HEK293T (cell line): ENCODE data around the gene GABBR2.

Experiments used
- CTCF ChIA-PET: fragments of 350-600 bp; formaldehyde crosslinking; extraction: SDS; loops from one replicate; lab custom pipeline; 2021; ENCODE audit warnings: antibody characterized with exemption, inconsistent platforms; lab: Yijun Ruan, JAX
- POLR2A ChIA-PET: fragments of 350-600 bp; formaldehyde crosslinking; extraction: SDS; loops from one replicate; lab custom pipeline; 2020; ENCODE audit warnings: antibody characterized with exemption, inconsistent platforms; lab: Yijun Ruan, JAX
- DNase-seq: peaks from one replicate; pipeline ENCODE4 v3.0.0; 2012; ENCODE audit warnings: mixed read lengths; ENCODE audit errors: extremely low spot score
- ARNT ChIP-seq: fragments of 450-650 bp; IDR thresholded peaks from 2 replicates; pipeline ENCODE4 v1.6.1; 2017; ENCODE audit warnings: mild to moderate bottlenecking
- BHLHE40 ChIP-seq: fragments of 450-650 bp; IDR thresholded peaks from 2 replicates; pipeline ENCODE4 v1.6.1; 2016; ENCODE audit warnings: mild to moderate bottlenecking, moderate library complexity, borderline replicate concordance
- CTBP1 ChIP-seq: fragments of 450-650 bp; IDR thresholded peaks from 2 replicates; pipeline ENCODE4 v1.6.1; 2016; ENCODE audit warnings: borderline replicate concordance
- ELF4 ChIP-seq: fragments of 450-650 bp; IDR thresholded peaks from 2 replicates; pipeline ENCODE4 v1.6.1; 2017; ENCODE audit warnings: antibody characterized with exemption
- FOXA1 ChIP-seq: fragments of 450-650 bp; IDR thresholded peaks from 2 replicates; pipeline ENCODE4 v1.6.1; 2016; ENCODE audit warnings: mild to moderate bottlenecking
- FOXK2 ChIP-seq: fragments of 450-650 bp; IDR thresholded peaks from 2 replicates; pipeline ENCODE4 v1.6.1; 2016; ENCODE audit warnings: mild to moderate bottlenecking
- FOXM1 ChIP-seq: fragments of 450-650 bp; IDR thresholded peaks from 2 replicates; pipeline ENCODE4 v1.6.1; 2017; ENCODE audit warnings: mild to moderate bottlenecking, borderline replicate concordance
- HDGF ChIP-seq: fragments of 450-650 bp; IDR thresholded peaks from 2 replicates; pipeline ENCODE4 v1.6.1; 2017; ENCODE audit warnings: antibody characterized with exemption, borderline replicate concordance
- L3MBTL2 ChIP-seq: fragments of 450-650 bp; conservative IDR thresholded peaks from 2 replicates; pipeline ENCODE4 v1.6.1; 2016; ENCODE audit warnings: mild to moderate bottlenecking
- LEF1 ChIP-seq: fragments of 450-650 bp; IDR thresholded peaks from 2 replicates; pipeline ENCODE4 v1.6.1; 2017; ENCODE audit warnings: mild to moderate bottlenecking, borderline replicate concordance
- NFRKB ChIP-seq: fragments of 450-650 bp; IDR thresholded peaks from 2 replicates; pipeline ENCODE4 v1.6.1; 2016; ENCODE audit warnings: mild to moderate bottlenecking, moderate library complexity
- PKNOX1 ChIP-seq: fragments of 450-650 bp; IDR thresholded peaks from 2 replicates; pipeline ENCODE4 v1.6.1; 2016
- SP1 ChIP-seq: fragments of 450-650 bp; IDR thresholded peaks from 2 replicates; pipeline ENCODE4 v1.6.1; 2017
- SUZ12 ChIP-seq: fragments of 450-650 bp; IDR thresholded peaks from 2 replicates; pipeline ENCODE4 v1.6.1; 2016; ENCODE audit warnings: mild to moderate bottlenecking
- TARDBP ChIP-seq: fragments of 450-650 bp; IDR thresholded peaks from 2 replicates; pipeline ENCODE4 v1.6.1; 2016
- ZNF384 ChIP-seq: fragments of 450-650 bp; IDR thresholded peaks from 2 replicates; pipeline ENCODE4 v1.6.1; 2016

Gene GABBR2

GRCh38 chr9:98743329-98743728 lies 34.6 kb upstream of the GABBR2 start:
- CTCF ChIA-PET = no interaction called here
- no peak for DNase-seq
- TF ChIP-seq PKNOX1 (no peak), L3MBTL2 (no peak), CTBP1 (no peak), HDGF (no peak)
- POLR2A ChIA-PET = no interaction called here

- TF ChIP-seq FOXK2 (no peak), ELF4 (no peak), HDGF (no peak), SUZ12 (no peak)
- ChIA-PET CTCF (no interaction called here), POLR2A (no interaction called here)
- no peak for DNase-seq
Measured at GRCh38 chr9:98742325-98743280, 33.9 kb upstream of the GABBR2 start.

- POLR2A ChIA-PET = no interaction called here
- no peak for TF ChIP-seq SP1
- no peak for TF ChIP-seq ELF4
- TF ChIP-seq PKNOX1 = no peak
- no peak for TF ChIP-seq FOXA1
- TF ChIP-seq ARNT = no peak
- CTCF ChIA-PET = no interaction called here
- no peak for DNase-seq
Measured at GRCh38 chr9:98740226-98740881, 31.6 kb upstream of the GABBR2 start.

GRCh38 chr9:98738741-98739140 lies 30.0 kb upstream of the GABBR2 start:
- CTCF ChIA-PET = no interaction called here

GRCh38 chr9:98736226-98736625 lies 27.5 kb upstream of the GABBR2 start:
- POLR2A ChIA-PET = no interaction called here
- DNase-seq = no peak
- TF ChIP-seq FOXK2 (no peak), ELF4 (no peak), ZNF384 (no peak), ARNT (no peak), PKNOX1 (no peak), TARDBP (no peak), SP1 (no peak), FOXM1 (no peak), BHLHE40 (no peak), LEF1 (no peak), HDGF (no peak), SUZ12 (no peak), NFRKB (no peak), CTBP1 (no peak), L3MBTL2 (no peak), FOXA1 (no peak)
- CTCF ChIA-PET = no interaction called here

More at GRCh38 chr9:98738741-98739140, 30.0 kb upstream of the GABBR2 start:
- TF ChIP-seq ARNT = no peak
- no peak for TF ChIP-seq LEF1
- TF ChIP-seq SP1 = no peak
- no peak for TF ChIP-seq BHLHE40
- no peak for TF ChIP-seq NFRKB
- TF ChIP-seq ELF4 = no peak
- no peak for TF ChIP-seq HDGF
- TF ChIP-seq FOXK2 = no peak
- no peak for TF ChIP-seq CTBP1
- no peak for TF ChIP-seq L3MBTL2
- TF ChIP-seq TARDBP = no peak
- TF ChIP-seq PKNOX1 = no peak
- no peak for TF ChIP-seq ZNF384
- TF ChIP-seq FOXM1 = no peak
- TF ChIP-seq FOXA1 = no peak
- TF ChIP-seq SUZ12 = no peak
- DNase-seq = no peak
- POLR2A ChIA-PET = interaction anchor here (1.3 kb wide), 1 partner anchor 11 kb away, joined by 3 read pairs; no protein-coding TSS in a partner anchor

GRCh38 chr9:98732801-98733200 lies 24.1 kb upstream of the GABBR2 start:
- TF ChIP-seq LEF1 (no peak), FOXA1 (no peak), CTBP1 (no peak), PKNOX1 (no peak), TARDBP (no peak), SP1 (no peak), FOXM1 (no peak)
- DNase-seq = no peak
- POLR2A ChIA-PET = no interaction called here
- CTCF ChIA-PET = no interaction called here
